Activated T-cell treated with anti-CD3 and anti-CD28 coated beads for 48 hours (primary cell): Measurements from ENCODE around the gene NTRK3.

Experiments used
- DNase-seq: peaks from one replicate; pipeline ENCODE4 v3.0.0-alpha.2; 2020; ENCODE audit warnings: low read depth

Gene NTRK3

DNA sequence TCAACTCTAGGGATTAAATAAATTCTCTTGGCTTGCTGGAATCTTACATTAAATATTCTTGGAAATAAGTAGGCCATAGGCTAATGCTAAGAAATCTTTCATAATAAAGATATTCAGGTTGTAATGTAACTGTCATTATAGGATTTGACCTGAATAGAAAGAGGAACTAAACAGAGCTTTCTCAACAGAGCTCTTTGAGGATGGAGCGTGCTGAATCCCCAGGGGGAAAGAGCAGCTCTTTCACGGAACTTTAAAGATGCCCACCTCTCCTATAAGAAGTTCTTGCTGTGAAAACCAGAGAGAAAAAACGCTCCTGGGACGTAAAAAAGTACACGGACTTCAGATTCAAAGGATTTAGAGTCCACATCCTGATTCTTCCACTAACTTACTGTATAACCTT is 77.9 kb downstream of the NTRK3 start:
- no peak for DNase-seq

DNA sequence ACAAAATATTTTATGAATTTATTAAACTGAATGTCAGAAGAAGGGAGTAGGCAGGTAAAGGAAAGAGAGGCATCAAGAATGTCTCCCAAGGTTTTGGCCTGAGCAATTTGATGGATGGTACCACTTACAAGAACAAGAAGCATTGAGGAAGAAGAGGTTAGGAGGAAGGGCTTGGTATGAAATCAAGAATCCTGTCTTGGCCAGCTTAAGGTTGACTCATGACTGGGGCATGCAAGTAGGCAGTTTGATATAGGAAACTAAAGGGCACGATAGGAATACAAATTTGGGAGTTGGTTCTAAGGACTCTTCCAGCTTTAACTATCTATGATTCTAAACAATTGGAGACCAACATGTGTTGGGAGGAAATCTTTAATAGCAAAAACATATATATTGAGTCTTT is 79.1 kb downstream of the NTRK3 start:
- no peak for DNase-seq

DNA sequence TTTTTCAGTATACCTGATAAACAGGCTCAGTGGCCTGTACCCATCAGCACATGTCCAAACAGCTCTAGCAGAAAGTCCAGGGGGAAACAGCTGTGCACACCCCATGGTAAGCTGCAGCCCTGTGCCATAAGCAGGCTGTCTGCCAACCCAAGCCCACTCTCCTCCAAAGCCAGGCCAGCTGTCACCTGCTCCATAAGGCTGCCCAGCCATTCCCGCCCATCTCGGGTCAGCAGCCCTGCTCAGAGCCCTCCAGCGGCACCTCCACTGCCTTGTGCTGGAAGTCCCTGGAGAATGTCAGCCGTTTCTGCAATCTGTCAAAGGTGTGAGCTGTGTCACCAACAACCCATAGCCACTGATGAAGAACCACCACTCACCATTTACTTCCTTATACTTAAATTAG is 82.0 kb downstream of the NTRK3 start:
- no peak for DNase-seq

DNA sequence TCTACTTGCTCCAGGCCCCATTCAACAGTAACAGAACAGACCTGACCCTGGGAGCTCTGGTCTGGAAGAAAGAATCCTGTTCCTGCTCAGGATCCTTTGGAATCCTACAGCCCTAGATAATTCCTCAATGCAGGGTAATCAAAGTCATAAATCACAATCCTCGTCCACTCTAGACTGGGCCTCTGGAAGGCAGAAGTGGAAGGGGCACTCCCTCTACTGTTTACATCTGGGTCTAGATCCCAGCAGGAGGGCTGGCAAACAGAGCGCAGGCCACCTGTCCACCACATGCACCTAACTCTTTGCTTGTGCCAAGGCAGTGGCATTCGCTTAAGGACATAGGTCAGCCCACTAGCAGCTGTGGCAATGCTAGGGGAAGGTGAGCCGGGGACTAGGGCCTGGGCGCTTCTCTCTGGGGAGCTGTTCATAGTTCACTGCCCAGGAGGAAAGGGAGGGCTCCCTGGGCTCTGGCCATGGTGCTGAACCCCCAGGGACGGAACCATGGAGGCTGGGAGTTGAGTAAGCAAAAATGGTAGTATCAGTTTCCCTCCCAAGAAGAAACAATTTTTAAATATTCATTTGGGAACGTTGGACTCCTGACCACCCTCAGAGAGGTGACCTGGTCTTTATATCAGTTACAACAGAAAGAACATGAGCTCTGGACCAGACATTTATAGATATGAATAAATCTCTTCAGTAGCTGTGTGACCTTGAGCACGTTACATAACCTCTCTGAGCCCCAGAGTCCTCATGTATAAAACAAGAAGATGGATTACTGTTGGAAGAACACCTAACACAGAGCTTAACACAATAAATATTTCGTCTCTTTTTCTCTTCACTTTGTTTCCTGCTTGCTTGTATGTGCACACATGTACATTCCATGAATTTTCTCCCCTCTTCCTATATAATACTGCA is 90.2 kb downstream of the NTRK3 start:
- peak; percentile 1 for DNase-seq

DNA sequence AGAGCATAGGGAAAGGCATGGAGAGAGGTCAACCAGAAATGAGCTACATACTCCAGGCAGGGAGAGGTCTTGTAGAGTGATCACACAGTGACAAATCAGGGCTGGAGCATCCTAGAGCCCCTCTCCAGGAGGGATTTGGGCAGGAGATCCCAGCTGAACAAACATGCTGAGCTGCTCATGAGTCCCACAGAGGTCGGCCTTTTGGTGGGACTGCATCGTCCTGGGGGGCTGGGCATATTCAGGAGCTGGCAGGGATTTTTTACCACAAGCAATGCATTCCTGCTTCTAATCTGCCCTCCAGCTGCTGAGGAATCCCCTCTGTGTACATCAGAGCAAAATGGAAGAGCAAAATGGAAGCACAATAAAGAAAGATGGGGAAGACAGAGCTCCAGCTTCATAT is 94.9 kb downstream of the NTRK3 start:
- DNase-seq = no peak

DNA sequence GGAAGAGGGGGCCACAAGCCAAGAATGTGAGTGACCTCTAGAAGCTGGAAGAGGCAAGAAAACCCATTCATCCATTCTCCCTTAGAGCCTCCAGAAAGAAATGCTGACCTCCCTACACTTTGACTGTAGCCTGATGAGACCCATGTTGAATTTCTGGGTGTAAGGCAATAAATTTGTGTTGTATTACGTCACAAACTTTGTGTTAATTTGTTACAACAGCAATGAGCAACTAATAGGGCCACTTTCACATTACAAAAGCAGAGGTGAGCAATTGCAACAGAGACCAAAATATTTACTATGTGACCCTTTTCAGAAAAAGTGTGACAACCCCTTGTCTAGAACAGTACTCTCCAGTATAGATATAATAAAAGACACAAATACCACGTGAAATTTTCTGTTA is 101.2 kb downstream of the NTRK3 start:
- no peak for DNase-seq

DNA sequence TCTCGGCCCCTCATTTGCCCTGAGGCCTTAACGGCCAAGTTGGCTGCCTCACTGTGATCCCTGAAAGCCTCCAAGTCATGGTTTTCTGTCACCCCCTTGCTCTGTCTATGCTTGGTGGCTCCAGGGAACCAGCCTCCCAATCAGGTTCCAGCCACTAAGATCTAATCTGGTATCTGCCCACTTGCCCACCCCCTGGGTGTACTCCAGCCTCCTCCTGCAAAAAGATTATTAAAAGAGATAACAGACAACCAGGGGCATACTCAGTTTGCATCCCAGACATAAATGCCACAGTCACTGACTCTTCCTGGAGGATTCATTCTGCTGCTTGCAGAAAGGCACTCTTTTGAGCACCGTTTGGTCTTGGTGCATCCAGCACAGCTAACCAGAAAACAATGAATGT is 103.9 kb downstream of the NTRK3 start:
- no peak for DNase-seq

DNA sequence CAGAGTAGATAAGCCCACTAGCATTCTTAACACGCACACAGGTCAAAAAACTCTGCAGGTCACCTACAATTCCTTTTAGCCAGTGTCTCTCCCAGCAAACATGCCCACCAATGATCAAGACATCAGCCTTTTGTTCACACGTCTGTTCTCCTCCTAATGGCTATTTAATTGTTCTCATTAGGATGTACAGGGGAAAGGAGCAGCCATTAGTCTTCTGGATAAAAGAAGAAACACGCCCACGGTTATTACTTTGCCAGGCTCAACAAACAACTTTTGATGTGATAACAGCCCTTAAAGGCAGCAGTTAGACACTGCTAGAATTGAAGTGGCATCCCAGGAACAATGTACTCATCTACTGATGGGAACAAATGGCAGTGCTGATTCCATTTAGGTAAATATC is 108.8 kb downstream of the NTRK3 start:
- DNase-seq = no peak

DNA sequence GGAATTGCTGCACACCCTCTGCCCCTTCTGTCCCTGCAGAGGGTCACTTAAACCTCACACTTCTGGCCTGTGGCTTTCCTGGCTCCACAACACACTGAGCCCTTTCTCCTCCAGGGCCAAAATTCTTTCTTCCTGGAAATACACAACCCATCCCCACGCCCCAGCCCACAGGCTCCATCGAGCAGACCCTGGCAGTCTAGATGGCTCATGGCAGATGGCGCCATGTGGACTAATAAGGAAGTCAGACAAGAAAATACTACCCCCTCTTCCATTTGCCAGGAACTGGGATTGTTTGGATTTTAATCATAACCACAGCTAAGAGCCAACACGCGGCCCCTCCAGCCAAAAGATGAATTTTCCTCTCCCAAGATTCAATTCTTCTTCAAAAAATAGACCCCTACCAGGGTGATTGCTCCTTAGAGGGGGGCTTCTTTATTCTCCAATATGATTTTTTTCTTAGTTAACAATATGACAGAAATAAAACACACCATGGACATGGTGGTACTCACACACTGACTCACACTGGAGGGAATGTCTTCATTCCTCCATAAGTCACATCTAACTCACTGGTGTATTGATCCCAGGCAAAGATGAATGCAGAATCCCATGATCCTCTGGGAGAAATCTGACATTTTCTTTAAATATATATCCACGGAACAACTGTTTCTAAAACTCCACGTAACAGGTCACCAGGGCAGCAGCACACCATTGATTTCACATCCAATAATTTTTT is 111.5 kb downstream of the NTRK3 start:
- no peak for DNase-seq

DNA sequence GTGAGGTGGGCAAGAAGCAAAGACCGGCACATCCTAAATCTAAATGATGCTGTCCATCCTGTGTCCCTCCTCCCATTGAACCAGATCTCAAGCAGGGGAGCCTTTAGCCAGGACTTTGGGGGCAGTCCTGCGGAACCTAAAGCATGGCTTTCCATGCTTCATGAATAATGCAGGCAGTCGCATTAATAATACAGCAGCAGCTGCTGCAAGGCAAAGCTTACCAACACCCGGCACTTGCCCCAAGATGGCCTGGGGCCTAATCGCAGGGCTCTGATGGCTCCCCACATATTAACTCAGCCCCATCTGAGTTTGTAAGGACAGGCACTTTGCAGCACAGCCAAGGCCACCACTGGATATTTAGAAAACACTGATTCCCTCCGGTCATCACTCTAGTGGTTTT is 114.4 kb downstream of the NTRK3 start:
- no peak for DNase-seq

DNA sequence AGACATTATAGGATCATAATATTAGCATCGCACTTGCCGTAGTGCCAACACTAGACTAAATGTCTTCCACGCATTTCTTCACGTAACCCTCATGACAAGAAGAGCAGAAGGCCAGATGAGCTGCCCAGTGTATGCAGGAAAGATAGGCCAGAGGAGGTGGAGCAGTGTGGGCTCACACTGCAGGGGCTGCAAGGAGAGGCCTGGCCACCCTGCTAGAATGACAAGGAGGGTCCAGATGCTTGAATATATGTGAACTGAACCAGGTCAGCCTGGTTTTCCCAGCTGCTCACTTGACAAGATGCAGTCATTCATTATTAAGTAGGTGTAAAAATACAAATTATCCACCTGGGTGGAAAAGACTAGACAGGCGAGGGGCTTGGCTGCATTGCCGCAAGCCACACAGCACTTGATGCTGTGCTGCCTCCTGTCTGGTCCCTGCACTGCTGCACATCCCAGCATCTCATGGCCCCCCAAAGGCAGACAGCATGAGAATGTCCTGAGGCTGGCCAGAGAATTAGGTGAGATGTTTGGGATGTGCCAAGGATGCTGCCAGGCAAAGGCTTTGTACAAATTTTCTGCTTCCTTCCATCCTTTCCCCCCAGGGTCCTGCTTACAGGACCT is 115.2 kb downstream of the NTRK3 start:
- no peak for DNase-seq

DNA sequence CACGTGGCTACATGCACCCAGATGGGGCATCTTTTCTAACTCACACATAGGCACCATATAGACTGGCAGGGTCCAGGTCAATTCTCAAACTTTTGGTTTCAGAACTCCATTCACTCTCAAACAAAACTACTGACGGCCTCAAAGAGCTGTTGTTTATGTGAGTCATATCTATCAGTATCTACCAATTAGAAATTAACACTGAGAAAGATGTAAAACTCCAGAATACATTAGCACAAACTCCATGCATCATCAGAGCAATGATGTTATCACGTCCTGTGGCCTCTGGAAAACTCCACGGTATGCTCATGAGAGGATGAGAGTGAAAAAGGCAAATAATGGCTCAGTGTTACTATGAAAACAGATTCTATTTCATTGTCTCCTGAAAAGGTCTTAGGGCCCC is 116.1 kb downstream of the NTRK3 start:
- no peak for DNase-seq

DNA sequence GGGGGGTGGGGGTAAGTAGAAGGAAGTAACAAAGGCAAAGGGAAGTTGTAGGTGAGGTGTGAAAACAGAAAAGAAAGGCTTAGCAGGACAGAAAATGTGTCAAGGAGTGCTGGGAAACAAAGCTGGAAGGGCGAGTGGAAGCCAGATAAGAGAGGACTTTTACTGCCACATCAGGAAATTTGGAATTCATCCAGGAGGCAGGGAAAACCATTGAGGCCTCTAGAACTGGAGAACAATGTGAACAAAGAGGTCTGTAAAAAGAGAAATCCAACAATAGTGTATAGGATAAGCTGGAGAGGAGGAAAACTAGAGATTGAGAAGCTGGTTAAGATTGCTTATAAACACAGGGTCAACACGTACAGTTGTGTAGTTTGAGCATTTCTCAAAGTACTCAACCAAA is 116.6 kb downstream of the NTRK3 start:
- DNase-seq = no peak

DNA sequence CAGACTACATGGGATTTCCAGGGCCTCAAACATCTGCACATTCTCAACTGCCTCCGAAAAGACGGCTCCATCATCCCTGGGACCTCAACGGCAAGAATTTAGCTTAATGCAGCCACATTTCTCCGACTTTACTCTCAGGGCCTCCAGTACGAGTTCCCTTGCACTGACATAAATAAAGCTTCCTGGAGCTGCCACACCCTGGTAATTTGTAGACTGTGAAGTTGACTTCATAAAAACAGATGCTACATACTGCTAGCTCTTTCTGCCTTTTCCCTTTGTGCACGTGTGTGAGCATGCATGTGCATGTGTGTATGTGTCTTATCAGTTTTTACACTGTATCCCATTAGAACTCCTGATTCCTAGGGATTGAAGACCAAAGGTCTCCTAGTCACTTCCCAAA is 122.7 kb downstream of the NTRK3 start:
- DNase-seq = no peak

DNA sequence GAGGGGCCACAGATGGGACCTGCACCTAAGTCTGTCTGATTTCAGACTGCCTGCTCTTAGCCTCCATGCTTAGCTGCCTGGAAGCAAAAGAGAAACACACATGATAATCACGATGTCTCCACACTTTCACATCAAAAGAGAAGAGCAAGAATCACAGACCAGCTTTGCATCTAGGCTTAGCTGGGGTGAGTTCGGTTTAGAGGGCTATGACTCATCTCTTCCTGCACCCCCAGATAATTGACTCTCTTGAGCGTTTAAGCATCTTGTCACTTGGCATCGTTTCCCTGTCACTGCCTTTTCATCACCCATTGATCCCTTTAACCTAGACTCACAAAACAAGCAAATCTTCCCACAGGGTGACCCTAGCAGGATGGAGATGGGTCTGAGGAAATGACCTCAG is 124.0 kb downstream of the NTRK3 start:
- DNase-seq = no peak

DNA sequence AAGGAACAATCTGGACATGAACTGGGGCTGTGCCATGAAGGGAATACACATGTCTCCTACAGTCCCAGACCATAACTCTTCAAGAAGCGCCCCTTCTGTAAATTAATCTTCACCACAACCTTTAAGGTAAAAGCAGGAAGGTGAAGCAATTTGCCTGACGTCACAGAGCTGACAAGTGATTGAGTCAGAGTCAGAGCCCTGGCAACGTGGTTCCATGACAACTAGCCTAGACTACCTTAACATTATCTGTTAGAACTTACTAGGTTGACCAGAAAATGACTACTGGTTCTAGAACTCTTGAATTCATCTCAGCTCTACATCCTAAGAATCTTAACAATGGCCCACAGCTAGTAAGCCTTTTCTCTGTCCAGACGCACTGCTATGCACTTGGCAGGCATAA is 124.6 kb downstream of the NTRK3 start:
- DNase-seq = no peak

DNA sequence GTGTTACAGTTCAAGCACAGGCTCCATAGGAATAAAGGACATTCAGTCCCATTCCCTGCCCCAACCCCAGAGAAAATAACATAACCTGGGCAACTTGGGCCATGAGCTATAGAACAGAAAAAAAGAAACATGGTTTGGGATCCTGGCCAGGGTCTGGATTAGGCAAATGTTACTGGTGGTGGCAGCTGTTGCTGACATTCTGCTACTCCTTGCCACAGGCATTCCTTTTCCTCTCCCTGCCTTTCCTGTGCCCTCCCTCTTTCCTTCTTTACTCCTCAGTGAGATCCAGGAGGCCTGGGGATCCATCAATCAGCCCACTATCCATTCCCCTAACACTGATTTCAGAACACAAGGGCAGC is 129.1 kb downstream of the NTRK3 start:
- DNase-seq = no peak

DNA sequence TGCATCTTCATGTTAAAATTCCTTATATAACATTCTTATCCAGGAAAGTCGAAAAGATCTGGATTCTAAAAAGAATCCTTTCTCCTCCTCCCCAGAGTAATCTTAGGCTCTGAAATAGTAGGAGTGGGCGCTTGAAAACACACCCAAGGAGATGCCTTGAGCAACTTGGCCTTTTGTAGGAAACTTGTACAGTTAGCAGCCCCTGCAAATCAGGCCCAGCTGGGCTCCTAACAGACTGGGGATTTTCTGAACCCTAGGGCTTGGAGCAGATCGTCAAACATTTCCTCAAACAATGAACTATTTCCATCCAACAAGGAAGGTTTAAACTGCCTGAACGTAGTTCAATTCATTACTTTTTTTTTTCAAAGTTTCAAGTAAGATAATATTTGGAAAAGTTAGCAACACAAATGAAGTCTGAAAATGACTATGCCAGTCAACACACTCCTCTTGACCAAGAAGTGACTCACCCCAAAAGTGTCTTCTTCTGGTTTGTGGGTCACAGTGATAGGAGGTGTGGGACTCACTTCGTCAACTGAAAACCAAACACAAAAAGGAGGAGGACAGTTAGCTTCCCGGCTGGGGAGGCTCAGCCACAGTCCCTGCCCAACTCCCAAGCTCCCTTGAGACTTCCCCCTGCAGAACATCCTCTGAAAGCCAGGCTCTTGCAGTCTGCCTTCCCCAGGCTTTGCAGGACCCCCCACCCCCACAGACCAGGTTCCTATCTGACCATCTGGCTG is 129.7 kb downstream of the NTRK3 start:
- no peak for DNase-seq

DNA sequence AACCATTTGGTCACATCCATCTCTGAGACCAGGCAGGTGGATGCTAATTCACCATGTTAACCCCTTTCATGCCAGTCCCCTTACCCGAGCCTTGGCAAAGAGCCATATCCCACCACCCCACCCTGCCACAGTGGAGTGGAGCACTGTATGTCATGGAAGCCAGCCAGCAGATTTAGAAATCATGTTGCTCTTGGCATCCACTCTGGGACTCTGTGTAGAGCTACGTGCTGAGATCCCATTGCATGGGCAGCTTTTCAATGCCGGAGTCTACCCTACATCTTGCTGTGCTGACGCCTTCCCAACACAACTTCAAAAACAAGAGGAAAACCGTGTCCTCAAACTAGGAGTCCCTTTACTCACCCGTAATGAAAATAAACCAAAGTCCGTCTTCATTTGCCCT is 131.0 kb downstream of the NTRK3 start:
- DNase-seq = no peak

DNA sequence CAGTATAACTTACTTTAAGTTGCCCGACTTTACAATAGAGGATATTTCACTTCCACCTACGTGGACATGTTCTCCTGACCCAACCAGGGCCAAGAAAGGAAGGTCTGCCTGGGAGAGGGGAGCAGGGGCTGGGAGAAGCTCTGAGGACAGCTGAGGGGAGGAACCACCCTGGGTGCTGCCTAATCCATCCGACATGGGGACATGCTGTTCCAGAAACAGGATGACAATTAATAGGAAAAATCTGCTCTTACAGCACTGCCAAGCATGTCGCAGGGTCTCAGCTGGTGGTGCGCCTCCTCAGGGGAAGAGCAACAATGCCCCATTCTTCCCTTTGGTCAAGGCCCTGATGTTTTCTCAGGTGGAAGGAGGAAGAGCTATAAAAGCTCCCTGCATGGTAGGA is 132.3 kb downstream of the NTRK3 start:
- DNase-seq = no peak

DNA sequence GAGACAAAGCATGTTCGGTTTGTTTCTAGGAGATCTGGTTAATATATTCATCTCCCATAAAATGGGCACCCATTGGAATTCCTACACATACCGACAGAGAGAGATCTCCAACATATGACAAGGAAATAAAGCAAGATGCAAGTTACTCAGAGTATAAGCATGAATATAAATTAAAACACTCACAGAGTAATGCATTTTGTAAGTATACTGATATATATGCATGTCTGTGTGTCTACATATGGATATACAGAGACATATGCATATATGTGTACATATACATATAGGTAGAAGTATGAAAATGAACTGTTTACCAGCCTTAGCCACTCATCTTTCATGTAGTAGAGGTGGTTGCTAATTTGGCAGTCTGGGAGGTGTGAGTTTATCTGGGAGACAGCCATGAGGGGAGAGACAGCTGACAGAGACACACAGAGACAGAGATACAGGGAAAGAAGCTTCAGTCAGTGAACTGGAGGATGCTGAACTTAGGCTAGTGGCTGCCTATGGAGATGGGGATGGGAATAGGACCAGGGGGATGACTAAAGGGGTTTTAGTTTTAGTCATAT is 134.5 kb downstream of the NTRK3 start:
- no peak for DNase-seq

DNA sequence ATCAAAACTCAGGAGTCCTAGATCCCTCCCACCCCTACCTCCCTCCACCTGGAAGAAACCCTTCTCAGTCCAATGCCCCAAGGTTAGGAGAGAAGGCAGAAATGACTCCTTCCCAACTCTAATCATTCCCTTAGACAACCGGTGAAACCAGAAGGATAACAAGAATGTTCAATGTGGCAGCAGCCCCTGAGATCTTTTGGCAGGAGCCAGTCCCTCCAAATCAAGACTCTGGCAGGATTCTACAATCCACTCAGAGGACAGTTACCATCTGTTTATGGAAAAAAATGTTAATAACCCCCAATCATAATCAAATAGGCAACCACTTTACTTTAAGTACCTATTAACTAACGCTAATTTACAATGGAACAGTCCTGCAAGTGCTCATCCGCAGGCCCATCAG is 136.5 kb downstream of the NTRK3 start:
- no peak for DNase-seq
